MM.1S (cell line): Measurements from ENCODE around the gene BRS3.

ENCODE experiments used
- DNase-seq: peaks from one replicate; pipeline ENCODE4 v3.0.0-alpha.2; 2015
- H2AFZ ChIP-seq: fragments of 300-600 bp; sonication (generic); 2 replicates; pipeline ENCODE4 v1.6.0; 2016; ENCODE audit warnings: antibody characterized with exemption, low read length
- H3F3A ChIP-seq: fragments of 300-600 bp; sonication (generic); 2 replicates; pipeline ENCODE4 v1.6.1; 2016; ENCODE audit warnings: mild to moderate bottlenecking, antibody characterized with exemption, low read length, moderate library complexity, mixed read lengths; ENCODE audit not compliant: insufficient read depth
- H3K27ac ChIP-seq: fragments of 300-600 bp; sonication (generic); 2 replicates; pipeline ENCODE4 v1.5.1; 2016; ENCODE audit warnings: mild to moderate bottlenecking, low read length
- H3K27me3 ChIP-seq: fragments of 300-600 bp; sonication (generic); replicated peaks from 2 replicates; pipeline ENCODE4 v1.6.0; 2016; ENCODE audit warnings: low read length; ENCODE audit not compliant: insufficient read depth
- H3K36me3 ChIP-seq: fragments of 300-600 bp; sonication (generic); replicated peaks from 2 replicates; pipeline ENCODE4 v1.6.1; 2016; ENCODE audit warnings: mild to moderate bottlenecking, low read length, mixed read lengths; ENCODE audit not compliant: insufficient read depth
- H3K4me1 ChIP-seq: fragments of 300-600 bp; sonication (generic); 2 replicates; pipeline ENCODE4 v1.6.1; 2016; ENCODE audit warnings: low read length, mixed read lengths
- H3K4me2 ChIP-seq: fragments of 300-600 bp; sonication (generic); 2 replicates; pipeline ENCODE4 v1.6.0; 2016; ENCODE audit warnings: low read depth, low read length
- H3K4me3 ChIP-seq: fragments of 300-600 bp; sonication (generic); 2 replicates; pipeline ENCODE4 v1.5.1; 2016; ENCODE audit warnings: low read length, mixed read lengths
- H3K79me2 ChIP-seq: fragments of 300-600 bp; sonication (generic); 2 replicates; pipeline ENCODE4 v1.6.1; 2016; ENCODE audit warnings: mixed run types, low read length, mixed read lengths
- H3K9ac ChIP-seq: fragments of 300-600 bp; sonication (generic); 2 replicates; pipeline ENCODE4 v1.6.1; 2016; ENCODE audit warnings: low read length, mixed read lengths
- H3K9me2 ChIP-seq: fragments of 300-600 bp; sonication (generic); replicated peaks from 2 replicates; pipeline ENCODE4 v1.6.1; 2016; ENCODE audit warnings: mild to moderate bottlenecking, low read length, mixed read lengths; ENCODE audit not compliant: insufficient read depth
- H3K9me3 ChIP-seq: fragments of 300-600 bp; sonication (generic); replicated peaks from 2 replicates; pipeline ENCODE4 v1.6.1; 2016; ENCODE audit warnings: mild to moderate bottlenecking, low read length, mixed read lengths; ENCODE audit not compliant: insufficient read depth
- H4K20me1 ChIP-seq: fragments of 300-600 bp; sonication (generic); 2 replicates; pipeline ENCODE4 v1.6.1; 2016; ENCODE audit warnings: mild to moderate bottlenecking, low read length, moderate library complexity, mixed read lengths; ENCODE audit not compliant: insufficient read depth
- EZH2 ChIP-seq: fragments of 300-600 bp; sonication (generic); optimal IDR thresholded peaks from 2 replicates; pipeline ENCODE3; 2017; ENCODE audit warnings: low read depth, mild to moderate bottlenecking, antibody characterized with exemption, low read length, mixed read lengths
- EZH2phosphoT487 ChIP-seq: fragments of 300-600 bp; sonication (generic); IDR thresholded peaks from 2 replicates; pipeline ENCODE4 v1.6.1; 2018; ENCODE audit warnings: antibody characterized with exemption, low read length
- TF ChIP-seq, protein P1 (sequence below): fragments of 300-600 bp; sonication (generic); IDR thresholded peaks from 2 replicates; pipeline ENCODE4 v1.5.1; 2016; ENCODE audit warnings: antibody characterized with exemption, low read length, mixed read lengths

Gene BRS3

GRCh38 chrX:136467303-136467702, 20.4 kb upstream of the BRS3 start:
- no peak for TF ChIP-seq EZH2phosphoT487
- TF ChIP-seq, protein P1, sequence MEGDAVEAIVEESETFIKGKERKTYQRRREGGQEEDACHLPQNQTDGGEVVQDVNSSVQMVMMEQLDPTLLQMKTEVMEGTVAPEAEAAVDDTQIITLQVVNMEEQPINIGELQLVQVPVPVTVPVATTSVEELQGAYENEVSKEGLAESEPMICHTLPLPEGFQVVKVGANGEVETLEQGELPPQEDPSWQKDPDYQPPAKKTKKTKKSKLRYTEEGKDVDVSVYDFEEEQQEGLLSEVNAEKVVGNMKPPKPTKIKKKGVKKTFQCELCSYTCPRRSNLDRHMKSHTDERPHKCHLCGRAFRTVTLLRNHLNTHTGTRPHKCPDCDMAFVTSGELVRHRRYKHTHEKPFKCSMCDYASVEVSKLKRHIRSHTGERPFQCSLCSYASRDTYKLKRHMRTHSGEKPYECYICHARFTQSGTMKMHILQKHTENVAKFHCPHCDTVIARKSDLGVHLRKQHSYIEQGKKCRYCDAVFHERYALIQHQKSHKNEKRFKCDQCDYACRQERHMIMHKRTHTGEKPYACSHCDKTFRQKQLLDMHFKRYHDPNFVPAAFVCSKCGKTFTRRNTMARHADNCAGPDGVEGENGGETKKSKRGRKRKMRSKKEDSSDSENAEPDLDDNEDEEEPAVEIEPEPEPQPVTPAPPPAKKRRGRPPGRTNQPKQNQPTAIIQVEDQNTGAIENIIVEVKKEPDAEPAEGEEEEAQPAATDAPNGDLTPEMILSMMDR: no peak
- no peak for TF ChIP-seq EZH2

DNA sequence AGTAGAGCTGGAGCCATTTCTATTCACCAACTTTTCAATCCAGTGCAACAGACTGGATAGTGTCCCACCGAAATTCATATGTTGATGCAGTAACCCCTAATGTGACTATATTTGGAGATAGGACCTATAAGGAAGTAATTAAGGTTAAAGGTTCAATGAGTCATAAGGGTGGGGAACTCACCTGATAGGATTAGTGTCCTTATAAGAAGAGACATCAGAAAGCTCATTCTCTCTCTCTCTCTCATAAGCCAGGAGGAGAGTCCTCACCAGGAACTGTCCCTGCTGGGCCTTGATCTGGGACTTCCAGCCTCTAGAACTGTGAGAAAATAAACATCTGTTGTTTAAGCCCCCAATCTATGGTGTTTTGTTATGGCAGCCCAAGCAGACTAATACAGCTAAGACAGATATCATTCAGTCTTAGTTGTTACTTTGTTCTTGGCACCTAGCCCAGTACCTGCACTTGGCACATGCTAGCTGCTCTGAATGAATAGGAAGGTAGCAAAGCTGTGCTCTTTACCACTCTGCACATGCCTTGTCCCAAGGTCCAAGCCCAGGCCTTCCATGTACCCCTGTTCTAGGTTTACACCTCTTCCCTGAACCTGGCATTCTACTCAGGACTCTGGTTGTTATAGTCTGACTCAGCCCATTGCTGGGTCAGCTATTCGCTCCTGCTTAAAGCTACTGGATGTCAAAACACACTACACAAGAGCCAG, 19.2 kb upstream of the BRS3 start:
- Histone ChIP-seq H3K79me2 (no peaks in the 10 kb centered on the region), H3K4me1 (no peaks in the 10 kb centered on the region)

More at GRCh38 chrX:136467303-136467702, 20.4 kb upstream of the BRS3 start:
- H3K36me3 ChIP-seq: no peaks in the 10 kb centered on the region
- no peak overlapping the region for H3K4me3 ChIP-seq
- no peak overlapping the region for H3K4me2 ChIP-seq
- no peak overlapping the region for H3K9ac ChIP-seq
- no peaks in the 10 kb centered on the region for H4K20me1 ChIP-seq
- H2AFZ ChIP-seq: no peak overlapping the region
- H3K9me2 ChIP-seq: no peaks in the 10 kb centered on the region
- no peaks in the 10 kb centered on the region for H3F3A ChIP-seq
- no peaks in the 10 kb centered on the region for H3K9me3 ChIP-seq
- DNase-seq: no peak
- no peaks in the 10 kb centered on the region for H3K27me3 ChIP-seq
- H3K4me1 ChIP-seq: no peaks in the 10 kb centered on the region
- no peak overlapping the region for H3K27ac ChIP-seq
- no peaks in the 10 kb centered on the region for H3K79me2 ChIP-seq

GRCh38 chrX:136473663-136474062, 14.1 kb upstream of the BRS3 start:
- Histone ChIP-seq H3K9ac (no peak overlapping the region), H3F3A (no peaks in the 10 kb centered on the region), H3K27ac (no peak overlapping the region), H3K79me2 (no peaks in the 10 kb centered on the region), H3K4me3 (no peak overlapping the region), H3K36me3 (no peaks in the 10 kb centered on the region), H3K27me3 (no peaks in the 10 kb centered on the region), H3K4me1 (no peaks in the 10 kb centered on the region), H3K9me3 (no peaks in the 10 kb centered on the region), H2AFZ (no peak overlapping the region), H4K20me1 (no peaks in the 10 kb centered on the region), H3K9me2 (no peaks in the 10 kb centered on the region), H3K4me2 (no peak overlapping the region)
- DNase-seq: no peak
- TF ChIP-seq, protein P1: no peak
- TF ChIP-seq EZH2 (no peak), EZH2phosphoT487 (no peak)

More for the DNA sequence above, 19.2 kb upstream of the BRS3 start:
- no peaks in the 10 kb centered on the region for H3K36me3 ChIP-seq
- no peaks in the 10 kb centered on the region for H3K9me3 ChIP-seq
- no peak for DNase-seq
- H4K20me1 ChIP-seq: no peaks in the 10 kb centered on the region
- no peak for TF ChIP-seq EZH2phosphoT487
- no peak for TF ChIP-seq EZH2
- TF ChIP-seq, protein P1: no peak
- H3K9ac ChIP-seq: no peak overlapping the region
- no peaks in the 10 kb centered on the region for H3F3A ChIP-seq
- no peak overlapping the region for H3K4me2 ChIP-seq
- H3K4me3 ChIP-seq: no peak overlapping the region
- no peak overlapping the region for H3K27ac ChIP-seq
- no peak overlapping the region for H2AFZ ChIP-seq
- no peaks in the 10 kb centered on the region for H3K9me2 ChIP-seq
- H3K27me3 ChIP-seq: no peaks in the 10 kb centered on the region
